ENCODE measurements around the gene COQ4.
A peak's percentile ranks its signal among the peaks of the same experiment; 100 is the strongest.

The COQ4 gene

DNA sequence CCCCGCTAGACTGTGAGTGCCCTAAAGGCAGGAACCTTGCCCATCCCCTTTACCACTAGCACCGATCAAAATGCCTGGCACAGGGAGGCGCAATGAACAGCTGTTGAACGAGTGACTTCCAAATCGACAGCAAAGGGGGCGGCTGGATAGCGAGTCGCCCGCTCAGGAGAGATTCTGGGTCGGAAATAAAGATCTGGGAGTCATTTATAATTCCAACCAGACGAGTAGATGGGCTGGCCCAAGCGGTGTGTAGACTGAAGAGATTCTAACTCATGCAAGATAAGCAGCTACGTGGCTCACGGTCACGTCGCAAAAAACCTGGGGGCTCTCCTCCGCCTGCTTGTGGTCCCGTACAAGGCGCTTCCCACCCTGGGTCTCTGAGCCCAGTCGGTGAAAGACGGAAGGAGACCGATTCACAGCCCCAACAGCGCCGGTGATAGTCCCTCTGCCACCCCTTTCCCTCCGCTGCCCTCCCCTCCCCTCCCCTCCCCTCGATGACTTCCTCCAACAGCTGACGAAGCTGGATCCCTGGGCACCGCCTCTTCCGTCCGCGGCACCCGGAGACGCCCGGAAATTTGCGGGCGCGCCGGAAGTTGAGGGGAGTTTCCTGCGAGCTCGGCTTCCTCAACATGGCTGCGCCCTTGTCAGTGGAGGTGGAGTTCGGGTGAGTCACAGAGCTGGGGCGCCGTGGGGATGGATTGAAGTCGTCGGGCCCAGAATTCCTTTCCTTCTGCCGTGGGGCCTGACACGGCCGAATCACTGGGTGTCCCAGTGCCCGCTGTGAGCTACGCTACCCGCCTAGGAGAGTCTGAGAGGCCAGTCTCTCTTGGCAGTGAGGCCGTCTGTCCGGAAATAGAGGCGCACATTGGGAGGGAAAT, 48.4 kb downstream of the COQ4 start, which contains the start of gene URM1:
Gene URM1, plus strand, starts transcription at position 623 of the 878 bp plus-strand sequence. Its CDS starts 7 bp downstream, at position 630.
- peaks cover 48% of the 10 kb centered on the region for H3K36me3 Mint-ChIP-seq (ENCODE audit: low read depth)
- H3K27me3 Mint-ChIP-seq, result no peaks in the 10 kb centered on the region
- H3K4me1 Mint-ChIP-seq (ENCODE audit: low read depth), result peaks cover 35% of the 10 kb centered on the region
- H3K4me3 Mint-ChIP-seq, result peak within 1 kb of the TSS; percentile 99
- peak; percentile 97 for DNase-seq
- peak within 1 kb of the TSS; percentile 97 for H3K27ac Mint-ChIP-seq
- no peaks in the 10 kb centered on the region for H3K9me3 Mint-ChIP-seq

GRCh38 chr9:128371630-128372117, 49.0 kb downstream of the COQ4 start:
- Mint-ChIP-seq H3K9me3 (no peaks in the 10 kb centered on the region), H3K27me3 (no peaks in the 10 kb centered on the region), H3K4me3 (peak overlapping the region; percentile 99), H3K4me1 (ENCODE audit: low read depth) (peaks cover 35% of the 10 kb centered on the region), H3K36me3 (ENCODE audit: low read depth) (peaks cover 50% of the 10 kb centered on the region), H3K27ac (peak overlapping the region; percentile 97)
- no peak for DNase-seq

GRCh38 chr9:128372188-128372641, 49.6 kb downstream of the COQ4 start:
- DNase-seq, result no peak
- H3K36me3 Mint-ChIP-seq (ENCODE audit: low read depth), result peaks cover 55% of the 10 kb centered on the region
- peak overlapping the region; percentile 99 for H3K4me3 Mint-ChIP-seq
- no peaks in the 10 kb centered on the region for H3K27me3 Mint-ChIP-seq
- peaks cover 35% of the 10 kb centered on the region for H3K4me1 Mint-ChIP-seq (ENCODE audit: low read depth)
- peak overlapping the region; percentile 97 for H3K27ac Mint-ChIP-seq
- no peaks in the 10 kb centered on the region for H3K9me3 Mint-ChIP-seq

DNA sequence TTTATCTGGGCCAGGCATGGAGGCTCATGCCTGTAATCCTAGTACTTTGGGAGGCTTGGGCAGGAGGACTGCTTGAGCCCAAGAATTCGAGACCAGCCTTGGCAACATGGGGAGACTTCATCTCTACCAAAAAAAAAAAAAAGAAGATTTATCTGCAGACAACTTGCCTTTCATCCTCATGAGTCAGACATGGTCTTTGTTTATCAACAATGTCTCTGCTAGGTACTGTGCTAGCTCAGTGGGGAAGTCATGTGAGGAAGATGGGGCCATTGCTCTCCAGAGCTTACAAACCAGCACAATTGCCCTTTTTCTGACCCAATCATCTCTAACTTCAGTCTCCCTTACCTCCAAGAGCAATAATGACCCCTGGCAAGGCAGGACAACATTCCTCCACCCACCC, 50.1 kb downstream of the COQ4 start:
- Mint-ChIP-seq H3K27ac (peak overlapping the region; percentile 97), H3K27me3 (no peaks in the 10 kb centered on the region), H3K4me1 (ENCODE audit: low read depth) (peaks cover 35% of the 10 kb centered on the region)

DNA sequence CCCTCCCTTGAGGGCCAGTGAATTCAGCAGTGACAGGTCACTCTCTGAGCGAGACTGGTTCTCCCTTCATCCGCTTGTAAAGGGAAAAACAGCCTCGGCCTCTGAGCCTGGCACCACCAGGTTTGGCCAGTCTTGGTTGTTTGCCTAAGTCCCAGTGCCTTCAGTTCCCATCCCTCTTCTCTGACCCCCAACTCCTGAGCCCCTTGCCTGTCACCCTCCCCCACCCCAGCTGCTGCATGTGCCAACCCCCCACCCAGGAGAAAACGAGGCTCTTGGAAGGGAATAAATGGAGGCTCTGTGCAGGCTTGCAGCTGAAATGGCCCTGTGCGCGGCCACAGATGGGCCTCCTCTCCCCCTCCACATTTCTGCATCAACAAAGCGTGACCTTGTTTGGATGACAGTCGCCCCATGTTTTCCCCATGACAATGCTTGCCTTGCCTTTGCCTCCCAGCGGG, 51.6 kb downstream of the COQ4 start:
- no peak for DNase-seq
- no peak overlapping the region for H3K4me3 Mint-ChIP-seq
- H3K9me3 Mint-ChIP-seq, result no peaks in the 10 kb centered on the region
- no peak overlapping the region for H3K27ac Mint-ChIP-seq
- peaks cover 72% of the 10 kb centered on the region for H3K36me3 Mint-ChIP-seq (ENCODE audit: low read depth)
- no peaks in the 10 kb centered on the region for H3K27me3 Mint-ChIP-seq
- peaks cover 35% of the 10 kb centered on the region for H3K4me1 Mint-ChIP-seq (ENCODE audit: low read depth)

More for the DNA sequence above, 50.1 kb downstream of the COQ4 start:
- Mint-ChIP-seq H3K9me3 (no peaks in the 10 kb centered on the region), H3K4me3 (peak overlapping the region; percentile 99), H3K36me3 (ENCODE audit: low read depth) (peaks cover 59% of the 10 kb centered on the region)
- DNase-seq, result no peak

GRCh38 chr9:128375865-128376264, 53.2 kb downstream of the COQ4 start:
- H3K27me3 Mint-ChIP-seq, result no peaks in the 10 kb centered on the region
- peaks cover 28% of the 10 kb centered on the region for H3K4me1 Mint-ChIP-seq (ENCODE audit: low read depth)
- peaks cover 79% of the 10 kb centered on the region for H3K36me3 Mint-ChIP-seq (ENCODE audit: low read depth)
- H3K4me3 Mint-ChIP-seq, result no peak overlapping the region
- no peak for DNase-seq
- no peak overlapping the region for H3K27ac Mint-ChIP-seq
- no peaks in the 10 kb centered on the region for H3K9me3 Mint-ChIP-seq

- Mint-ChIP-seq H3K36me3 (ENCODE audit: low read depth) (peaks cover 82% of the 10 kb centered on the region), H3K4me3 (no peak overlapping the region), H3K27ac (no peak overlapping the region)
Observed at GRCh38 chr9:128382261-128382660, 59.6 kb downstream of the COQ4 start.

DNA sequence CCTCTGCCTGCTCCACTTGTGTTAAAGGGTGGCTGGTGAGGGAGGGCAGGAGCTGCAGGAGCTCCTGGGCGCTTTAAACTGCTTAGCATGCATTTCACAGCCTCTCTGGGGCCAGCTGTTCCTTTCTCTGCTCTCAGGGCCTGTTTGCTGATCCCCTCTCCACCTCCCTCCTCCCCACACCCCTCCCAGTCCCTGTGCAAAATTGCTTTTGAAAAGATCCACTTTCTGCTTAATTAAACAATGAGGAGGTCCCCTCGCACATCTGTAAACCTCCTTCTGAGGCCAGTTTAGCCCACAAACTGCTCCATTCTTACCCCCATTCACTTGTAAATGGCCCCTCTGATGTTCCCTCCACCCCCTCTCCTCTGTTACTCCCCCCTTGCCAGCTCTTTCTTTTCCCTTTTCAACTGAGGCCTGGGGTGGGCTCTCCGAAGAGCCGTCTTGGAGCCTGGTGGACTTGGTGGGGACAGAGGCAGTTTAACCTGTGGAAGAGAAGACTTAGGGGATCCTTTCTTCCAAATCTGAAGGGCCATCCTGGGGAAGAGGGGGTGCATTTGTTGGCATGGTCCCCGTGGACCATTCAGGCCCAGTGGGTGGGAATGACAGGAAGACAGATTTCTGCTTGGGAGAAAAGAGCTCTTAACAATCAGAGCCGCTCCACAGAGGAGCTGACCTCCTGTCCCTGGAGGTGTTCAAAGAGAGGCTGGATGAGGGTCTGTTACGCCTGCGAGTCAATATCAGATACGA, 60.5 kb downstream of the COQ4 start:
- Mint-ChIP-seq H3K27ac (no peak overlapping the region), H3K4me3 (no peak overlapping the region), H3K27me3 (no peaks in the 10 kb centered on the region), H3K36me3 (ENCODE audit: low read depth) (peaks cover 84% of the 10 kb centered on the region), H3K9me3 (no peaks in the 10 kb centered on the region), H3K4me1 (ENCODE audit: low read depth) (no peaks in the 10 kb centered on the region)
- no peak for DNase-seq

More at GRCh38 chr9:128382261-128382660, 59.6 kb downstream of the COQ4 start:
- H3K9me3 Mint-ChIP-seq, result no peaks in the 10 kb centered on the region
- H3K27me3 Mint-ChIP-seq, result no peaks in the 10 kb centered on the region
- H3K4me1 Mint-ChIP-seq (ENCODE audit: low read depth), result no peaks in the 10 kb centered on the region
- DNase-seq, result no peak

Measured in activated T-cell treated with anti-CD3 and anti-CD28 coated beads, Interleukin-2, amount 50 U/mL, for 24 hours (primary cell).